CD14-positive monocyte (primary cell): ENCODE data around the gene SYS1. TPM values are rescaled to one million over a fixed set of nuclear protein-coding genes. Genes with fewer than 3 reads are reported as not detected.

Experiments used
- DNase-seq, 3 donors: peaks; one replicate each; pipeline ENCODE4 v3.0.0-alpha.2; 2011 to 2022
- H2AFZ ChIP-seq: 2 replicates; pipeline ENCODE4 v1.6.0; 2012; ENCODE audit warnings: mild to moderate bottlenecking, low read depth, low read length, inconsistent platforms; ENCODE audit not compliant: insufficient read depth, poor library complexity, severe bottlenecking
- H3K27ac ChIP-seq, 2 donors: 1 replicate in 1 of 2; 2 replicates in 1 of 2; pipeline ENCODE4 v1.5.1; 2012 to 2013; ENCODE audit warnings: low read length in 2 of 2, control low read depth in 1 of 2, inconsistent platforms in 1 of 2, low read depth in 1 of 2, mild to moderate bottlenecking in 1 of 2
- H3K27me3 ChIP-seq, 2 donors: one replicate each; pipeline versions ENCODE4 v1.6.0 to v1.6.1; 2011 to 2013; ENCODE audit warnings: low read length in 2 of 2; ENCODE audit not compliant: control insufficient read depth in 2 of 2, insufficient read depth in 2 of 2
- H3K36me3 ChIP-seq, 2 donors: replicated peaks in 1 of 2; 1 replicate in 1 of 2; 2 replicates in 1 of 2; pipeline versions ENCODE4 v1.5.1 to v1.6.1; 2012 to 2013; ENCODE audit warnings: low read length in 2 of 2, control low read depth in 1 of 2, inconsistent platforms in 1 of 2, mild to moderate bottlenecking in 1 of 2; ENCODE audit not compliant: insufficient read depth in 2 of 2, control insufficient read depth in 1 of 2
- H3K4me1 ChIP-seq, 2 donors: 1 replicate in 1 of 2; 2 replicates in 1 of 2; pipeline versions ENCODE4 v1.5.1 to v1.6.1; 2012 to 2013; ENCODE audit warnings: low read length in 2 of 2, control low read depth in 1 of 2, inconsistent platforms in 1 of 2, mild to moderate bottlenecking in 1 of 2, moderate library complexity in 1 of 2; ENCODE audit not compliant: insufficient read depth in 2 of 2, control insufficient read depth in 1 of 2
- H3K4me2 ChIP-seq: replicated peaks from 2 replicates; pipeline ENCODE3; 2012; ENCODE audit warnings: low read length, moderate library complexity, mild to moderate bottlenecking; ENCODE audit not compliant: poor library complexity, severe bottlenecking; ENCODE audit errors: extremely low read depth
- H3K4me3 ChIP-seq, 3 experiments: fragments of 200-600 bp in 1 of 3; sonication (generic) in 1 of 3; replicated peaks in 1 of 3; 1 replicate in 2 of 3; 2 replicates in 1 of 3; pipeline ENCODE4 v1.5.1; 2011 to 2013; ENCODE audit warnings: low read length in 3 of 3, mild to moderate bottlenecking in 3 of 3, control low read depth in 2 of 3, low read depth in 2 of 3, inconsistent platforms in 1 of 3, moderate library complexity in 1 of 3
- H3K79me2 ChIP-seq: 2 replicates; pipeline ENCODE4 v1.6.0; 2012; ENCODE audit warnings: mild to moderate bottlenecking, control low read depth, inconsistent platforms, low read length, moderate library complexity; ENCODE audit not compliant: insufficient read depth
- H3K9ac ChIP-seq: 2 replicates; pipeline ENCODE4 v1.6.0; 2017; ENCODE audit warnings: low read length, mild to moderate bottlenecking; ENCODE audit not compliant: insufficient read depth, poor library complexity, severe bottlenecking
- H3K9me3 ChIP-seq, 2 donors: replicated peaks in 1 of 2; 1 replicate in 1 of 2; 2 replicates in 1 of 2; pipeline versions ENCODE4 v1.5.1 to v1.6.1; 2012 to 2013; ENCODE audit warnings: low read length in 2 of 2, control low read depth in 1 of 2; ENCODE audit not compliant: control insufficient read depth in 1 of 2, insufficient read depth in 1 of 2
- H4K20me1 ChIP-seq: 2 replicates; pipeline ENCODE4 v1.6.0; 2012; ENCODE audit warnings: mild to moderate bottlenecking, low read length, control low read depth, moderate library complexity; ENCODE audit not compliant: insufficient read depth
- H3K27ac Mint-ChIP-seq, 7 donors: one replicate each; pipeline ENCODE4 v1.8.0; 2020; ENCODE audit warnings: mild to moderate bottlenecking in 7 of 7, mixed read lengths in 7 of 7, moderate library complexity in 6 of 7, inconsistent platforms in 2 of 7
- H3K27me3 Mint-ChIP-seq, 3 donors: one replicate each; pipeline ENCODE4 v1.8.0; 2021 to 2022; ENCODE audit warnings: low read depth in 3 of 3, mild to moderate bottlenecking in 3 of 3, mixed read lengths in 3 of 3, moderate library complexity in 3 of 3, inconsistent platforms in 1 of 3
- H3K36me3 Mint-ChIP-seq, 2 donors: one replicate each; pipeline ENCODE4 v1.8.0; 2020; ENCODE audit warnings: mixed read lengths in 2 of 2, inconsistent platforms in 1 of 2, mild to moderate bottlenecking in 1 of 2
- H3K4me1 Mint-ChIP-seq: one replicate; pipeline ENCODE4 v1.8.0; 2020; ENCODE audit warnings: mild to moderate bottlenecking, mixed read lengths
- H3K4me3 Mint-ChIP-seq, 2 donors: one replicate each; pipeline ENCODE4 v1.8.0; 2020; ENCODE audit warnings: mild to moderate bottlenecking in 2 of 2, mixed read lengths in 2 of 2, moderate library complexity in 1 of 2
- H3K9me3 Mint-ChIP-seq, 7 donors: one replicate each; pipeline ENCODE4 v1.8.0; 2020 to 2022; ENCODE audit warnings: mixed read lengths in 7 of 7, mild to moderate bottlenecking in 6 of 7, moderate library complexity in 6 of 7, inconsistent platforms in 2 of 7
- CTCF ChIP-seq: fragments of 200-600 bp; IDR thresholded peaks from one replicate; pipeline ENCODE4 v1.8.0; 2022; ENCODE audit warnings: antibody characterized with exemption, mild to moderate bottlenecking
- WGBS: methylation state at CpG from one replicate; pipeline ENCODE4 v1.1.5; 2013; ENCODE audit warnings: missing lambda C conversion rate; ENCODE audit not compliant: insufficient coverage; 5-methylcytosine and 5-hydroxymethylcytosine counted together
- intact Hi-C, 2 donors: fragments of 100-400 bp; cut with micrococcal nuclease; formaldehyde crosslinking; loops; one replicate each; pipeline versions ENCODE4 v1.15.0 to v1.15.1; 2023
- polyA plus RNA-seq, 3 donors: library from polyadenylated mRNA; depleted of rRNA in 1 of 3; unstranded in 2 of 3; stranded (reverse) in 1 of 3; fragments of 300-500 nt in 2 of 3; fragments of >200 nt in 1 of 3; fragmentation: Illumina TruSeq in 2 of 3; gene quantifications; 1 replicate in 2 of 3; 2 replicates in 1 of 3; pipeline ENCODE4 v1.2.3, GENCODE V29; 2012 to 2021

SYS1 gene
- polyA plus RNA-seq, 3 donors: 16.8 to 23.1 (median 22.1) TPM

GRCh38 chr20:45329497-45330319 is 33.2 kb upstream of the SYS1 start:
- H3K27me3 ChIP-seq: no peaks in the 10 kb centered on the region
- H3K27me3 Mint-ChIP-seq: peaks cover 0 to 2% (median 0%) of the 10 kb centered on the region in 3 donors
- intact Hi-C loops: no loop called here
- H3K4me1 ChIP-seq: no peaks in the 10 kb centered on the region
- no peak overlapping the region for H3K9ac ChIP-seq
- no peak for DNase-seq
- no peak overlapping the region for H3K4me2 ChIP-seq
- peaks cover 9 to 33% of the 10 kb centered on the region in 2 donors for H3K36me3 Mint-ChIP-seq
- H3K36me3 ChIP-seq: peaks cover 0 to 29% of the 10 kb centered on the region in 2 donors
- H3K4me1 Mint-ChIP-seq: no peaks in the 10 kb centered on the region
- H3K9me3 ChIP-seq: no peaks in the 10 kb centered on the region
- WGBS: 100% methylated on average over 3 of the region's 7 CpGs
- no peak for TF ChIP-seq CTCF
- H3K9me3 Mint-ChIP-seq: no peaks in the 10 kb centered on the region
- H3K79me2 ChIP-seq: no peaks in the 10 kb centered on the region
- no peak overlapping the region for H2AFZ ChIP-seq
- H3K4me3 ChIP-seq: no peak overlapping the region
- H3K27ac Mint-ChIP-seq: no peak overlapping the region
- no peak overlapping the region for H3K27ac ChIP-seq
- H3K4me3 Mint-ChIP-seq: no peak overlapping the region
- no peaks in the 10 kb centered on the region for H4K20me1 ChIP-seq

GRCh38 chr20:45330476-45330875 is 32.5 kb upstream of the SYS1 start:
- Histone ChIP-seq H3K27me3 (no peaks in the 10 kb centered on the region), H4K20me1 (no peaks in the 10 kb centered on the region), H3K4me2 (no peak overlapping the region), H3K36me3 (peaks cover 0 to 29% of the 10 kb centered on the region in 2 donors), H3K4me3 (no peak overlapping the region), H2AFZ (no peak overlapping the region), H3K79me2 (no peaks in the 10 kb centered on the region), H3K4me1 (no peaks in the 10 kb centered on the region), H3K9ac (no peak overlapping the region), H3K9me3 (no peaks in the 10 kb centered on the region), H3K27ac (no peak overlapping the region)
- no peak for TF ChIP-seq CTCF
- Mint-ChIP-seq H3K4me1 (no peaks in the 10 kb centered on the region), H3K27me3 (peaks cover 0 to 2% (median 0%) of the 10 kb centered on the region in 3 donors), H3K36me3 (peaks cover 9 to 37% of the 10 kb centered on the region in 2 donors), H3K9me3 (no peaks in the 10 kb centered on the region), H3K4me3 (no peak overlapping the region), H3K27ac (no peak overlapping the region)
- DNase-seq: no peak
- intact Hi-C loops: no loop called here
- no CpG with 5 or more reads among the region's 3 CpGs for WGBS
